Neural progenitor cell (in vitro differentiated cells): ENCODE results near the gene GNAI2.

Experiments used
- CTCF ChIP-seq: fragments of 200-600 bp; sonication (generic); IDR thresholded peaks from 2 replicates; pipeline ENCODE4 v1.5.1; 2017; ENCODE audit warnings: antibody characterized with exemption, mild to moderate bottlenecking
- EZH2phosphoT487 ChIP-seq: fragments of 200-600 bp; sonication (generic); IDR thresholded peaks from 2 replicates; pipeline ENCODE4 v1.6.1; 2017; ENCODE audit warnings: antibody characterized with exemption

GRCh38 chr3:50215529-50215928 lies 20.5 kb upstream of the GNAI2 start:
- TF ChIP-seq CTCF = no peak
- TF ChIP-seq EZH2phosphoT487 = no peak
